Measurements from ENCODE around the gene RNU4-1.
"Not testable (repeated sequence)": the region's sequence is repeated elsewhere in the genome, so short reads cannot be mapped to it uniquely, and the experiment has no call there.

The RNU4-1 gene

DNA sequence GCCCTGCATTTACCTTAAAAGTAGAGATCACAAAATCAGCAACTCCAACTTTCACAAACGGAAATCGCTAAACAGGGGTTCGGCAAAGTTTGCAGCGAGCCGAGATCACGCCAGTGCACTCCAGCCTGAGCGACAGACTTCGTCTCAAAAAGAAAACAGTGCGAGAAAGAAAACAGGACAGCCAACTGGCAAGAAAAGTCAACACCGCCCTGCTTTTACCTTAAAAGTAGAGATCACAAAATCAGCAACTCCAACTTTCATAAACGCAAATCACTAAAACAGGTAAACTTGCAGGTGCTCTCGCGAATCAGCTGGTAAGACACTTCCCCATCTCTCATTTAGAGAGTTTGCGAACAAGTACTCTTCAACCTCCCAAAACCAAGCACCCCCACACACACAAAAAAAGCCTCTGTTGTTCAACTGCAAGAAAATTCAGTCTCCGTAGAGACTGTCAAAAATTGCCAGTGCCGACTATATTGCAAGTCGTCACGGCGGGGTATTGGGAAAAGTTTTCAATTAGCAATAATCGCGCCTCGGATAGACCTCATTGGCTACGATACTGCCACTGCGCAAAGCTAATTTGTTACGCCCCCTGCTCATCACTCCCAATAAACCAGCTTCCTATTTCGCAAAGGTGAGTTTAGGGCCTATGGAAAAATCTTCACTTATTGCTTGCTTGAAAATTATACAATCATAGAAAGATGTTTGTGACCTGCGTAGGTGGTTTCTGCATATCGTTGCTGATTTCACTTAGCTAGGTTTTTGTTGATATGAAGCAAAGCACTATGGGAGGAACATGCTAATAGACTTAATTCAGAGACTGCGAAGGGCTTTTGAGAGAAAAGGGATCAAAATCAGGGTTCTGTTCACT lies at the start of gene RNU4-1:
Gene RNU4-1, minus strand, starts transcription at position 577 of the 871 bp plus-strand sequence.
- peak; percentile 96 for DNase-seq

GRCh38 chr12:120342175-120343038 lies 49.4 kb upstream of the RNU4-1 start:
- no peak for DNase-seq

GRCh38 chr12:120339256-120339655 lies 46.2 kb upstream of the RNU4-1 start:
- DNase-seq = no peak

DNA sequence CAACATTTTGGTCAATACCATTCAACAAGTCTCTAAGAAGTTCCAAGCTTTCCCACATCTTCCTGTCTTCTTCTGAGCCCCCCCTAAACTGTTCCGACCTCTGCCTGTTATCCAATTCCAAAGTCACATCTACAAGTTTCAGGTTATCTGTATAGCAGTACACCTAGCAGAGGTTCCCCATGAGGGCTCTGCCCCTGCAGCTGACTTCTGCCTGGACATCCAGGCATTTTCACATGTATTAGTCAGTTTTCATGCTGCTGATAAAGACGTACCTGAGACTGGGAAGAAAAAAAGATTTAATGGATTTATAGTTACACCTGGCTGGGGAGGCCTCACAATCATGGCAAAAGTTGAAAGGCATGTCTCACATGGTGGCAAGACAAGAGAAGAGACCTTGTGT lies 44.7 kb upstream of the RNU4-1 start:
- DNase-seq = no peak

GRCh38 chr12:120336392-120336791 lies 43.4 kb upstream of the RNU4-1 start:
- not testable (repeated sequence) for DNase-seq

DNA sequence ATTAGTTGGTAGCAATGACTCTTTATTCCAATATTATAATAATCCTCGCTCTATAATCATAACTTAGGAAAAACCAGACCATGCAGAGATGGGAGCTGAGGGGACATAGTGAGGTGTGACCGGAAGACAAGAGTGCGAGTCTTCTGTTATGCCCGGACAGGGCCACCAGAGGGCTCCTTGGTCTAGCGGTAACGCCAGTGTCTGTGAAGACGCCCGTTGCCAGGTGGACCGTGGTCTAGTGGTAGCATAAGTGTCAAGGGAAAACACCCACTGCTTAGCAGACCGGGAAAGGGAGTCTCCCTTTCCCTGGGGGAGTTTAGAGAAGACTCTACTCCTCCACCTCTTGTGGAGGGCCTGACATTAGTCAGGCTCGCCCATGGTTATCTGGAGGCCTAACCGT lies 42.4 kb upstream of the RNU4-1 start:
- peak; percentile 47 for DNase-seq

GRCh38 chr12:120332523-120332922 lies 39.5 kb upstream of the RNU4-1 start:
- DNase-seq = no peak

DNA sequence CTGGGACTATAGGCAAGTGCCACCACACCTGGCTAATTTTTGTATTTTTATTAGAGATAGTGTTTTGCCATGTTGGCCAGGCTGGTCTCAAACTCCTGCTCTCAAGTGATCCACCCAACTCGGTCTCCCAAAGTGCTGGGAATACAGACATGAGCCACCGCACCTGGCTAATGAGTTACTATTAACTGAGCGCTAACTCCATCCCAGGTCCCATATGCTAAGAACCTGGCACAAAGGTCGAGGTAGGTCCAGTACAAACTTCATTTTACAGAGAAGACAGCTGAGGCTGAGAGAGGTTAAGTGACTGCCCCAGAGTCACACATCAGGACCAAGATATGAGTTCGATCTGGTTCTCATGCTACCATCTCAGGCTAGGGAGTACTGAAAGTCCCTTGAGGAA lies 39.0 kb upstream of the RNU4-1 start:
- DNase-seq = no peak

DNA sequence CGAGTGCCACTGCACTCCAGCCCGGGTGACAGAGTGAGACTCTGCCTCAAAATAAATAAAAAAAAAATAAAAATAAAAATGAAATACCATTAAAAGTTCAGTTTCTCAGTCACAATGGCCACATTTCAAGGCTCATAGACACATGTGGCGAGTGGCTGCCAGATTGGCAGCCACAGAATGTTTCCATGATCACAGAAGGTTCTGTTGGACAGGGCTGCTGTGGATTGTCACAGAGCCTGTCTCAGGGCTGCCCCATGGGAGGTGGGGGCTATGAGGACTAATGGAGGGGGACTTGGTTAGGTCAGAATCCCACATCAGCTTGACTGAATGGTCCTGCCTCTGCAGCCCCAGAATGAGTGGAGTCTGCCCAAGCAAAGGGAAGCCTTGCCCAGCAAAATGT lies 38.4 kb upstream of the RNU4-1 start:
- DNase-seq = no peak

DNA sequence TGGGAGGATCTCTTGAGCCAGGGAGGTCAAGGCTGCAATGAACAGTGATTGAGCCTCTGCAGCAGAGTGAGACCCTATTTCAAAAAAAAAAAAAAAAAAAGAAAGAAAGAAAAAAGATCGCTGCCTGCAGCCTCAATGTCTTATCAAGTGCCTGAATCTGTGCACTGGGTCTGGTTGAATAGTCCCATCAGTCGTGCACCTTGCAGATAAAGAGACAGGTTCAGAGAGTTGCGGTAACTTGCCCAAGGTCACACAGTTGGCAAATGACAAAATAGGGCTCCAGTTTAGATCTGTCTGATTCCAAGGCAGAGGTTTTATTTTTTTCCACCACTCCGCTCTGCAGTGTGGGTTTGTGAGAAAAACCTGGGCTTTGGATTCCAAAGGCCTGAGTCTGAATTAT lies 35.2 kb upstream of the RNU4-1 start:
- DNase-seq = no peak

GRCh38 chr12:120327593-120327992 lies 34.6 kb upstream of the RNU4-1 start, which contains the start of gene PLA2G1B:
Gene PLA2G1B (minus strand): TSS chr12:120327779. CDS start chr12:120327753, 26 bp downstream.
- no peak for DNase-seq

DNA sequence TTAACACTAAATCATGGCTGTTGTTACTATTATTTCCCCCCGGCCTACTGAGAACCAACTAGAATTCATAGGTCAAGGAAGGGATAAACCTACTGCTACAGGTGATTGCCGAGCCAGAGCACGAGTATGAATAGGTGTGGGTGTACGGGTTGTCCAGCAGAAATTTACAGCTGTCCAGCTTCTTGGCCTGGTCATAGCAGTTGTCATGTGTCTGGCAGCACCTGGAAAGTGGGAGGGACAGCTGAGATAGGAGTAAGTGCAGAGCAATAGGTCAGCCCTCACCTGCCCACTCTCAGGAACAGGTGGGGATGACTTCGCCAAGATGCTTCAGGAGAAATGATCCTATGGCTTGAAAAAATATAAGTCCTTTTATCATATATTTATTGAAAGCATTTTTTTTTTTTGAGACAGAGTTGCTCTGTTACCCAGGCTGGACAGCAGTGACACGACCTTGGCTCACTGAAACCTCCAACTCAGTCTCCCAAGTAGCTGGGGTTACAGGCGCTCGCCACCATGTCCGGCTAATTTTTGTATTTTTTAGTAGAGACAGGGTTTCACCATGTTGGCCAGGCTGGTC lies 31.9 kb upstream of the RNU4-1 start:
- DNase-seq = peak; percentile 46

DNA sequence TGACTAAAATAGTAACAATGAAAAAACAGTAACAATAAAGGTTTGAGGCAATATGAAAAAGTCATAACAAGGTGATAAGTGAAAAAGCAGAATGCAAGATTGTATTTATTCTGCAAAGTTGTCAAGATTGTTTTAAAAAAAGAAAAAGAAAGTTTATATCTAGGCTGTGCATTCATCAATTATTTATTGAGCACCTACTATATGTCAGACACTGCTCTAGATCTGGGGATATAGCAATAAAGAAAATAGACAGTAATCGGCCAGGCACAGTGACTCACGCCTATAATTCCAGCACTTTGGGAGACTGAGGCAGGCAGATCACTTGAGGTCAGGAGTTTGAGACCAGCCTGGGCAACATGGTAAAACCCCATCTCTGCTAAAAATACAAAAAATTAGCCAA lies 30.7 kb upstream of the RNU4-1 start:
- DNase-seq = no peak

DNA sequence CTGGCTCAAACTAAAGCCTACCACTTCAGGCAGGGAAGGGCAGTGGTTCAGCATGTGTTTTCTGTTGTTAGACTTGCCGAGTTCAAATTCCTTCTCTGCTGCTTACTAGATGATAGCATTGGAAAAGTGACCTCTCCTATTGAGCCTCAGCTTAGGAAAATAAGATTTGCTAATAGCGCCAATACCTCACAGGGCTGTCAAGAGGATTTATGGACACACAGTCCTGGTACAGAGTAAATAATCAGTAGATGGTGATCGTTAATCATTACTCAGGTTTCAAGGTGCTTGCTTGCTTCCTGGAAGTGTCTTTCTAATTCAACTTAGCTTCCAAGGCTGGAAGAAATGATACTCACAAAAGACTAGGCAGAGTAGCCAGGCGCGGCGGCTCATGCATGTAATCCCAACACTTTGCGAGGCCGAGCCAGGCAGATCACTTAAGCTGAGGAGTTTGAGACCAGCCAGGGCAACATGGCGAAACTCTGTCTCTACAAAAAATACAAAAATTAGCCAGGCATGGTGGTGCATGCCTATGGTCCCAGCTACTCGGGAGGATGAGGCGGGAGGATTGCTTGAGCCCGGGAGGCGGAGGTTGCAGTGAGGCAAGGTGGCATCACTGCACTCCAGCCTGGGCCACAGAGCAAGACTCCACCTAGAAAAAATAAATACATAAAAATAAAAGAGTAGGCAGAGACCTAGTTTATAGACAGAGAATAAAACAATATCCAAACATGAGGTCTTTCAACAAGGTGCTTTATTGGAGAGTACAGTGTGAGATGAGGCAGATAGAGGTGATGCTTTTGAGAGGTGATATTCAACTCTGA lies 28.6 kb upstream of the RNU4-1 start:
- DNase-seq = no peak

DNA sequence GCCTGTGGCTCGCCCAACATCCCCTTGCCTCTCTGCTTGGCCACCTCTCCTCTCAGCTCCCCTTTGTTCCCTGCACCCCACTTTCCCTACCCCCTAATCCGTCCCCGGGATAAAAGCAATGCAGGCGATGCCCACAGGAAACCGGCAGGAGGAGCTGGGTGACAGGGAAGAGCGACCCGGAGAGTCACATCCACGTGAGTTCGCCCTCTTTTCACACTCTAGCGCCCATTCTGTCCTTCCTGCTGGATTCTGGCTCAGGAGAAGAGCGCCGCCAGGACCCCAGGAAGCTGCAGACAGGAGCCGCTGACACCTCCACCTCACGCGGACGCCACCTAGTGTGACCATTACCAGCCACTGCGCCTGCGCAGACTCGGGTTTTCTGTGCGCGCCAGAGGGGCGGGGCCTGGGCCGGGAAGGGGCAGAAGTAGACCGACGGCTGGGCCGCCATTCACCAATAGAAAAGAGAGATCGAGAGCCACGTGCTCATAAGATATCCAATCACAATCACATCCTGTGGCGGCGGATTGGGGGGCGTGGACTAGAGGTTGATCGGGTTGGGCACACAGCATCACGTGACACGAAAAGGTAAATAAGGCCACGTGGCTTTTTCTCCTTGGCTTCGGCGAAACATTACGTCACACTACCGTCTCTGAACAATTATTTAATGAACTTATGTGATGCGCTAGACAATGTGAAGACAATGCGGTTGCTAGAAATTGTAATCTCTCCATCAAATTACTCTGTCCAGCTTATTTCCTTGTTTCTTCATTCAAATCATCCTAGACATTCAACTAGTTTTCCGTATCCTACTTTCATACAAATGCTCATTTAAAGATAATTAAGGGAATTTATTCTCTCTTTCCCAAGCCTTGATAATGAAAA lies 24.4 kb upstream of the RNU4-1 start:
- DNase-seq = peak; percentile 100

GRCh38 chr12:120316798-120317223 lies 23.8 kb upstream of the RNU4-1 start:
- no peak for DNase-seq

- no peak for DNase-seq
Measured at GRCh38 chr12:120314220-120314619, 21.2 kb upstream of the RNU4-1 start.

DNA sequence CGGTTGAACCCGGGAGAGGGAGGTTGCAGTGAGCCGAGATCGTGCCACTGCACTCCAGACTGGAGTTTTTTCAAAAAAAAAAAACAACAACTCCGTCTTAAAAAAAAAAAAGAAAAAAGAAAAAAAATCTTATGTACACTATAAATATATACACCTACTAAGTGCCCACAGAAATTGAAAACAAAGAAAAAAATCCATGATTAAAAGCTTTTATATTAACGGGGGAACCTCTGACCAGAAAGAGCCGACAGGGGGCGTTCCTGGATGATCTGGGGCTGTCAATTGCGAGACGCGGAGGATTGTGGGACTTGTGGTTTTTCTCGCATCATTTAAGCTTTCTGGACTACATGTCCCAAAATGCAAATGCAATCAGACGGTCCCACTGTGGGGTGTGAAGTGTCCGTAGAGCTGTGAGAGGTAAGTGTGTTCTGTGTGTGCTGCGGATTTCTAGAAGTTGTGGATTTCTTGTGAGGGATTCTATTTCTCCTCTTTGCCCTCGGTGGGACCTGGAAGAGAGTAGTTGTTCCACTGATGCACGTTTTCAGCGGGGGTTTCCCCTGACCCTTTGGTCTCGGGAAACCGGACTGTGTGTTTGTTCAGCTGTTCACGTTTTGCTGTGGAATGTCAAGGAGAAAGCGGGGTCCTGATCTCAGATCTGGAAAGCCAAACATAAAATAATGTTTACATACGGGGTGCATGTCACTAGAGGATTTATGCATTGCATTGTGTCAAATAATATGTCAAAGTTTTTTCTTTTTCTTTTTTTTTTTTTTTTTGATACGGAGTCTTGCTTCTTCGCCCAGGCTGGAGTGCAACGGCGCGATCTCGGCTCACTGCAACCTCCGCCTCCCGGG lies 9.2 kb upstream of the RNU4-1 start, which contains the start of gene SIRT4:
Gene SIRT4, plus strand, starts transcription at position 360 of the 854 bp plus-strand sequence. CDS start 1,241 bp downstream, outside the sequence.
- peak; percentile 92 for DNase-seq

DNA sequence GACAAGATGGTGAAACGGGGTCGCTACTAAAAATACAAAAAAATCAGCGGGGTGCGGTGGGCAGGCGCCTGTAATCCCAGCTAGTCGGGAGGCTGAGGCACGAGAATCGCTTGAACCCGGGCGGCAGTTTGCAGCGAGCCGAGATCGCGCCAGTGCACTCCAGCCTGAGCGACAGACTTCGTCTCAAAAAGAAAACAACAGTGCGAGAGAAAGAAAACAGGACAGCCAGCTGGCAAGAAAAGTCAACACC lies 701 bp downstream of the RNU4-1 start:
- DNase-seq = no peak

- peak; percentile 67 for DNase-seq
Measured at GRCh38 chr12:120290609-120291305, 2.3 kb downstream of the RNU4-1 start.

Measured in NCI-H146 (cell line).